SK-N-SH (cell line): ENCODE data around the gene ALDH3A1. TPM values are rescaled to one million over a fixed set of nuclear protein-coding genes. Genes with fewer than 3 reads are reported as not detected.

ENCODE experiments used
- CTCF ChIA-PET: fragments of 300-600, 350-600 bp; formaldehyde crosslinking; extraction: SDS; loops from one replicate; lab custom pipeline; 2021; lab: Yijun Ruan, JAX
- POLR2A ChIA-PET: fragments of 350-600 bp; sonication (Branson Sonifier 250); formaldehyde crosslinking; extraction: SDS; loops from one replicate; lab custom pipeline; 2020; ENCODE audit warnings: antibody characterized with exemption, inconsistent platforms; lab: Yijun Ruan, JAX
- DNase-seq: peaks from one replicate; pipeline ENCODE4 v3.0.0; 2012
- H2AFZ ChIP-seq: fragments of 200-600 bp; sonication (generic); 2 replicates; pipeline ENCODE4 v1.8.1; 2016; ENCODE audit warnings: antibody characterized with exemption, mild to moderate bottlenecking, low read depth
- H3F3A ChIP-seq: fragments of 200-600 bp; sonication (generic); replicated peaks from 2 replicates; pipeline ENCODE3; 2016; ENCODE audit warnings: antibody characterized with exemption, mild to moderate bottlenecking; ENCODE audit not compliant: insufficient read depth
- H3K27ac ChIP-seq, 2 experiments: fragments of 200-500 bp in 1 of 2; fragments of 200-600 bp in 1 of 2; sonication (Bioruptor generic) in 1 of 2; sonication (generic), shearing (Covaris generic) in 1 of 2; 2 replicates each; pipeline versions ENCODE4 v1.5.1 to v1.6.1; 2014 to 2016; ENCODE audit warnings: low read depth in 2 of 2, inconsistent platforms in 1 of 2, low read length in 1 of 2, mild to moderate bottlenecking in 1 of 2, mixed read lengths in 1 of 2
- H3K27me3 ChIP-seq: fragments of 200-600 bp; sonication (generic), shearing (Covaris generic); 2 replicates; pipeline ENCODE4 v1.6.1; 2016; ENCODE audit warnings: mixed run types; ENCODE audit not compliant: insufficient read depth
- H3K36me3 ChIP-seq, 2 experiments: fragments of 200-500 bp in 1 of 2; fragments of 200-600 bp in 1 of 2; sonication (Bioruptor generic) in 1 of 2; sonication (generic) in 1 of 2; replicated peaks in 1 of 2; 2 replicates each; pipeline versions ENCODE3 to v1.5.1; 2014 to 2016; ENCODE audit warnings: low read length in 1 of 2, mild to moderate bottlenecking in 1 of 2; ENCODE audit not compliant: insufficient read depth in 2 of 2, control insufficient read depth in 1 of 2
- H3K4me1 ChIP-seq, 2 experiments: fragments of 200-500 bp in 1 of 2; fragments of 200-600 bp in 1 of 2; sonication (Bioruptor generic) in 1 of 2; sonication (generic), shearing (Covaris generic) in 1 of 2; 2 replicates each; pipeline versions ENCODE4 v1.5.1 to v1.6.1; 2014 to 2016; ENCODE audit warnings: low read depth in 1 of 2, low read length in 1 of 2, mixed run types in 1 of 2; ENCODE audit not compliant: insufficient read depth in 2 of 2, control insufficient read depth in 1 of 2
- H3K4me2 ChIP-seq: fragments of 200-600 bp; sonication (generic), shearing (Covaris generic); 2 replicates; pipeline ENCODE4 v1.6.1; 2017; ENCODE audit warnings: mixed run types
- H3K4me3 ChIP-seq, 2 experiments: fragments of 200-500 bp in 1 of 2; fragments of 200-600 bp in 1 of 2; sonication (Bioruptor generic) in 1 of 2; sonication (generic), shearing (Covaris generic) in 1 of 2; 2 replicates each; pipeline versions ENCODE4 v1.5.1 to v1.8.1; 2014 to 2016; ENCODE audit warnings: low read depth in 2 of 2, inconsistent platforms in 1 of 2, low read length in 1 of 2, mild to moderate bottlenecking in 1 of 2, mixed read lengths in 1 of 2, moderate library complexity in 1 of 2
- H3K79me2 ChIP-seq: fragments of 200-600 bp; sonication (generic); 2 replicates; pipeline ENCODE4 v1.8.1; 2017; ENCODE audit warnings: mild to moderate bottlenecking; ENCODE audit not compliant: insufficient read depth
- H3K9ac ChIP-seq: fragments of 200-600 bp; sonication (generic); 2 replicates; pipeline ENCODE4 v1.6.1; 2017; ENCODE audit warnings: mixed run types
- H3K9me2 ChIP-seq: fragments of 200-600 bp; sonication (generic); 2 replicates; pipeline ENCODE4 v1.6.1; 2017; ENCODE audit warnings: mixed run types
- H3K9me3 ChIP-seq: fragments of 200-600 bp; sonication (generic); 2 replicates; pipeline ENCODE4 v1.6.1; 2017; ENCODE audit warnings: mixed run types, mild to moderate bottlenecking, moderate library complexity
- H4K20me1 ChIP-seq: fragments of 200-600 bp; sonication (generic); 2 replicates; pipeline ENCODE4 v1.6.1; 2017; ENCODE audit warnings: mild to moderate bottlenecking, mixed run types; ENCODE audit not compliant: insufficient read depth
- CHD2 ChIP-seq: fragments of 150-350 bp; IDR thresholded peaks from 2 replicates; pipeline ENCODE4 v1.6.1; 2018; ENCODE audit warnings: low read length; ENCODE audit not compliant: partially characterized antibody
- CTCF ChIP-seq: fragments of 200-600 bp; sonication (generic); IDR thresholded peaks from 2 replicates; pipeline ENCODE4 v1.6.1; 2017; ENCODE audit warnings: antibody characterized with exemption, mild to moderate bottlenecking, moderate library complexity
- ELF1 ChIP-seq: IDR thresholded peaks from 2 replicates; pipeline ENCODE4 v1.4.0; 2012
- FOSL2 ChIP-seq: IDR thresholded peaks from 2 replicates; pipeline ENCODE4 v1.4.0; 2012; ENCODE audit warnings: low read depth, mild to moderate bottlenecking, moderate library complexity, borderline replicate concordance
- GABPA ChIP-seq: IDR thresholded peaks from 2 replicates; pipeline ENCODE4 v1.4.0; 2012; ENCODE audit warnings: low read depth, mild to moderate bottlenecking
- MAX ChIP-seq: IDR thresholded peaks from 2 replicates; pipeline ENCODE4 v1.4.0; 2012; ENCODE audit warnings: low read depth
- MXI1 ChIP-seq: IDR thresholded peaks from 2 replicates; pipeline ENCODE4 v1.6.1; 2012; ENCODE audit warnings: mild to moderate bottlenecking, low read depth, low read length, improper control_type of control experiment
- NFIC ChIP-seq: IDR thresholded peaks from 2 replicates; pipeline ENCODE4 v1.4.0; 2012; ENCODE audit warnings: borderline replicate concordance
- POLR2AphosphoS5 ChIP-seq: IDR thresholded peaks from 2 replicates; pipeline ENCODE4 v1.6.1; 2012; ENCODE audit warnings: low read depth, low read length
- RFX5 ChIP-seq: IDR thresholded peaks from 2 replicates; pipeline ENCODE4 v1.6.1; 2012; ENCODE audit warnings: mild to moderate bottlenecking, improper control_type of control experiment, low read length
- TAF1 ChIP-seq: IDR thresholded peaks from 2 replicates; pipeline ENCODE4 v1.6.1; 2012; ENCODE audit warnings: low read depth, mild to moderate bottlenecking, low read length, moderate library complexity, borderline replicate concordance
- USF2 ChIP-seq: fragments of 150-350 bp; IDR thresholded peaks from 2 replicates; pipeline ENCODE4 v1.6.1; 2017; ENCODE audit warnings: antibody characterized with exemption, low read length, low read depth, borderline replicate concordance
- ZBTB33 ChIP-seq: IDR thresholded peaks from 2 replicates; pipeline ENCODE4 v1.4.0; 2012; ENCODE audit warnings: low read depth, borderline replicate concordance
- WGBS: methylation state at CpG from one replicate; pipeline ENCODE4 v1.1.6; 2017; ENCODE audit warnings: low lambda C conversion rate; 5-methylcytosine and 5-hydroxymethylcytosine counted together
- polyA plus RNA-seq, 3 experiments: library from polyadenylated mRNA; depleted of rRNA; stranded (reverse); fragments of >200 nt; gene quantifications; 2 replicates each; pipeline ENCODE4 v1.2.3, GENCODE V29; 2012

The ALDH3A1 gene
- polyA plus RNA-seq, 1 of the 3 experiments (the other 2 are of a cell fraction), result 0.79 TPM

GRCh38 chr17:19770985-19771735 lies 23.1 kb upstream of the ALDH3A1 start:
- POLR2A ChIA-PET, result no interaction called here

GRCh38 chr17:19769946-19770652 lies 22.0 kb upstream of the ALDH3A1 start:
- CTCF ChIA-PET, result interaction anchor here (1.0 to 5.1 kb wide), 5 partner anchors 8 to 408 kb away, joined by 3 to 63 read pairs (median 17); partner anchors contain the start of gene B9D1
- POLR2A ChIA-PET, result no interaction called here
- H3K27ac ChIP-seq, result peak overlapping the region in 1 of 2 experiments; percentile 70; a peak in 2 of 4 replicates
- no peak for TF ChIP-seq CTCF
- TF ChIP-seq MAX, result peak; percentile 29; the same call in 1 of the 2 replicates
- peak; percentile 43; the same call in 1 of the 2 replicates for TF ChIP-seq POLR2AphosphoS5
- TF ChIP-seq FOSL2, result no peak
- no peak for TF ChIP-seq ZBTB33
- TF ChIP-seq NFIC, result peak; percentile 71
- no peak for TF ChIP-seq TAF1
- no peak for TF ChIP-seq RFX5
- no peak for TF ChIP-seq CHD2
- TF ChIP-seq MXI1, result no peak
- TF ChIP-seq GABPA, result no peak
- no peak for TF ChIP-seq USF2

More at GRCh38 chr17:19770985-19771735, 23.1 kb upstream of the ALDH3A1 start:
- Histone ChIP-seq H3K36me3 (peaks cover 10 to 16% of the 10 kb centered on the region in 2 experiments), H3K27ac (peak overlapping the region in 1 of 2 experiments; percentile 70; a peak in 1 of 4 replicates), H4K20me1 (no peaks in the 10 kb centered on the region), H3K9me2 (no peaks in the 10 kb centered on the region), H3K27me3 (no peaks in the 10 kb centered on the region), H3K9me3 (no peaks in the 10 kb centered on the region), H3K79me2 (no peaks in the 10 kb centered on the region), H3K4me3 (no peak overlapping the region), H3K4me1 (peaks cover 0 to 3% of the 10 kb centered on the region in 2 experiments; a peak in 2 of 4 replicates), H3F3A (peaks cover 7% of the 10 kb centered on the region), H3K4me2 (no peak overlapping the region), H2AFZ (no peak overlapping the region), H3K9ac (no peak overlapping the region)
- no peak for DNase-seq
- CTCF ChIA-PET, result interaction anchor here (0.9 to 3.7 kb wide), 5 partner anchors 9 to 409 kb away, joined by 3 to 21 read pairs (median 6); partner anchors contain the start of genes ALDH3A1 and B9D1
- 97% methylated on average over 6 of the region's 6 CpGs for WGBS
- TF ChIP-seq ZBTB33, result no peak
- no peak for TF ChIP-seq RFX5
- TF ChIP-seq ELF1, result no peak
- TF ChIP-seq NFIC, result no peak

More at GRCh38 chr17:19769946-19770652, 22.0 kb upstream of the ALDH3A1 start:
- H3K36me3 ChIP-seq, result peaks cover 0 to 5% of the 10 kb centered on the region in 2 experiments
- H3K9ac ChIP-seq, result no peak overlapping the region
- no peaks in the 10 kb centered on the region for H3K79me2 ChIP-seq
- WGBS, result 81% methylated on average over 7 of the region's 7 CpGs
- no peaks in the 10 kb centered on the region for H3K9me3 ChIP-seq
- peaks cover 7% of the 10 kb centered on the region for H3F3A ChIP-seq
- H3K4me1 ChIP-seq, result peaks cover 0 to 3% of the 10 kb centered on the region in 2 experiments; a peak in 2 of 4 replicates
- H3K27me3 ChIP-seq, result no peaks in the 10 kb centered on the region
- H3K4me2 ChIP-seq, result peak overlapping the region; percentile 35; the same call in 1 of the 2 replicates
- no peaks in the 10 kb centered on the region for H4K20me1 ChIP-seq
- H3K9me2 ChIP-seq, result no peaks in the 10 kb centered on the region
- no peak overlapping the region for H3K4me3 ChIP-seq
- peak overlapping the region; percentile 7; the same call in 1 of the 2 replicates for H2AFZ ChIP-seq
- no peak for DNase-seq
